Caco-2 (cell line): Measurements from ENCODE around the gene SCAF11. TPM values are rescaled to one million over a fixed set of nuclear protein-coding genes. Genes with fewer than 3 reads are reported as not detected.

Experiments used
- BruUV-seq: library from RNA; stranded (reverse); fragments of 400-500 nt; replicated peaks from 2 replicates; lab custom pipeline; 2021; lab: Mats Ljungman, UMichigan
- CTCF ChIA-PET: fragments of 300-600 bp; sonication (Branson Sonifier 250); formaldehyde crosslinking; loops from one replicate; lab custom pipeline; 2022; ENCODE audit warnings: antibody characterized with exemption; lab: Charles Lee
- POLR2A ChIA-PET: fragments of 300-600 bp; sonication (Branson Sonifier 250); formaldehyde crosslinking; loops from one replicate; lab custom pipeline; 2022; ENCODE audit warnings: antibody characterized with exemption; lab: Charles Lee
- DNase-seq, 2 experiments: peaks; one replicate each; pipeline versions ENCODE4 v3.0.0 to v3.0.0-alpha.2; 2020 to 2022
- H3K27me3 ChIP-seq: replicated peaks from 2 replicates; pipeline ENCODE4 v1.6.0; 2011; ENCODE audit warnings: low read length; ENCODE audit not compliant: control insufficient read depth, insufficient read depth
- H3K36me3 ChIP-seq: 2 replicates; pipeline ENCODE4 v1.5.1; 2011; ENCODE audit warnings: low read length; ENCODE audit not compliant: control insufficient read depth, insufficient read depth
- H3K4me1 ChIP-seq: fragments of 250-450 bp; sonication (Bioruptor Pico); 2 replicates; pipeline ENCODE4 v1.5.1; 2020; ENCODE audit warnings: mild to moderate bottlenecking
- H3K4me3 ChIP-seq: 2 replicates; pipeline ENCODE4 v1.5.1; 2011; ENCODE audit warnings: low read depth, mild to moderate bottlenecking, control low read depth, low read length
- H3K9me3 ChIP-seq: fragments of 250-450 bp; sonication (Bioruptor Pico); 2 replicates; pipeline ENCODE4 v1.5.1; 2020; ENCODE audit warnings: mild to moderate bottlenecking, moderate library complexity
- H3K27ac Mint-ChIP-seq: one replicate; pipeline ENCODE4 v1.8.0; 2022; ENCODE audit warnings: mixed read lengths; ENCODE audit not compliant: unreplicated experiment
- H3K27me3 Mint-ChIP-seq: one replicate; pipeline ENCODE4 v1.8.0; 2022; ENCODE audit warnings: mixed read lengths; ENCODE audit not compliant: insufficient read depth, unreplicated experiment
- H3K36me3 Mint-ChIP-seq: one replicate; pipeline ENCODE4 v1.8.0; 2022; ENCODE audit warnings: mild to moderate bottlenecking, mixed read lengths; ENCODE audit not compliant: insufficient read depth, unreplicated experiment
- H3K4me1 Mint-ChIP-seq: one replicate; pipeline ENCODE4 v1.8.0; 2022; ENCODE audit warnings: low read depth, mixed read lengths; ENCODE audit not compliant: unreplicated experiment
- H3K4me3 Mint-ChIP-seq: one replicate; pipeline ENCODE4 v1.8.0; 2022; ENCODE audit warnings: mild to moderate bottlenecking, moderate library complexity, mixed read lengths; ENCODE audit not compliant: unreplicated experiment
- H3K9me3 Mint-ChIP-seq: one replicate; pipeline ENCODE4 v1.8.0; 2022; ENCODE audit warnings: mixed read lengths; ENCODE audit not compliant: unreplicated experiment
- CTCF ChIP-seq, 2 experiments: fragments of 200-600 bp in 1 of 2; IDR thresholded peaks; 1 replicate in 1 of 2; 2 replicates in 1 of 2; pipeline versions ENCODE4 v1.5.1 to v1.8.0; 2011 to 2022; ENCODE audit warnings: antibody characterized with exemption in 1 of 2, control low read depth in 1 of 2, inconsistent platforms in 1 of 2, low read depth in 1 of 2, low read length in 1 of 2, mild to moderate bottlenecking in 1 of 2, moderate library complexity in 1 of 2; ENCODE audit not compliant: insufficient read depth in 1 of 2, severe bottlenecking in 1 of 2, unreplicated experiment in 1 of 2
- intact Hi-C: fragments of 100-400 bp; cut with micrococcal nuclease; formaldehyde crosslinking; loops from one replicate; pipeline ENCODE4 v1.10.0; 2022; ENCODE audit not compliant: unreplicated experiment
- total RNA-seq: library from RNA; stranded (reverse); gene quantifications from 2 replicates; pipeline ENCODE4 v1.2.3, GENCODE V29; 2022

The SCAF11 gene
- total RNA-seq, 1 experiment from 2014 or later = 292 TPM

DNA sequence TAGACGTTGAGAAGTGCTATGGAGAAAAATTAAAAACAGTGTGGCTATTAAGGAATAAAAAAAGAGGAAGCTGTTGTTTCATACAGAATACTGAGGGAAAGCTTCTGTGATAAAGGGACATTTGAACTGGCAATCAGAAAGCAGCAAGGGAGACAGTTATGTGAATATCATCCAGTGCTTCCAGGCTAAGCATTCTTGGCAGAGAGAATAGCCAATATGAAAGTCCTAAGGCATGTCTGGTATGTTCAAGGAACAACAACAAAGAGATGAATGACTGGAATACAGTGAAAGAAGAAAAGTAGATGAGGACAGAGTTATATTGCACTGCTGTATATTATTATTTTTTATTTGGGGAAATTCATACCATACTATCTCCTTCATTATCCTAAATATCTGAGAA lies 23.9 kb downstream of the SCAF11 start:
- CTCF ChIA-PET = no interaction called here
- peak overlapping the region; percentile 65 for H3K27ac Mint-ChIP-seq

GRCh38 chr12:45962553-45963325 lies 27.6 kb downstream of the SCAF11 start:
- Mint-ChIP-seq H3K27ac (peak overlapping the region; percentile 56), H3K4me1 (peaks cover 56% of the 10 kb centered on the region)
- POLR2A ChIA-PET = no interaction called here

More for the DNA sequence above, 23.9 kb downstream of the SCAF11 start:
- POLR2A ChIA-PET = no interaction called here
- Histone ChIP-seq H3K27me3 (no peaks in the 10 kb centered on the region), H3K4me3 (no peak overlapping the region), H3K9me3 (no peaks in the 10 kb centered on the region), H3K4me1 (peaks cover 57% of the 10 kb centered on the region), H3K36me3 (0 out of 2 replicates have a peak, but pooled peaks cover 2% of the 10 kb centered on the region)
- intact Hi-C loops = no loop called here
- peaks cover 52% of the 10 kb centered on the region for H3K4me1 Mint-ChIP-seq
- peaks cover 21% of the 10 kb centered on the region for H3K9me3 Mint-ChIP-seq
- peak in 1 of 2 experiments; percentile 40 for DNase-seq
- peak overlapping the region; percentile 3 for H3K4me3 Mint-ChIP-seq
- H3K27me3 Mint-ChIP-seq = no peaks in the 10 kb centered on the region
- TF ChIP-seq CTCF (IDR thresholded peaks at IDR 0.05; ENCODE audit: insufficient read depth in 1 of 2, low read depth in 1 of 2, low read length in 1 of 2, severe bottlenecking in 1 of 2, unreplicated experiment in 1 of 2) = no peak
- H3K36me3 Mint-ChIP-seq = peaks cover 81% of the 10 kb centered on the region
- BruUV-seq = no TSS peak

GRCh38 chr12:45959728-45960127 lies 30.6 kb downstream of the SCAF11 start:
- no peak for DNase-seq
- H3K36me3 Mint-ChIP-seq = peaks cover 88% of the 10 kb centered on the region
- H3K9me3 ChIP-seq = no peaks in the 10 kb centered on the region
- no peak overlapping the region for H3K4me3 Mint-ChIP-seq
- peaks cover 35% of the 10 kb centered on the region for H3K4me1 Mint-ChIP-seq
- H3K36me3 ChIP-seq = 0 out of 2 replicates have a peak, but pooled peaks cover 1% of the 10 kb centered on the region
- H3K27me3 ChIP-seq = no peaks in the 10 kb centered on the region
- no TSS peak for BruUV-seq
- no peaks in the 10 kb centered on the region for H3K27me3 Mint-ChIP-seq
- intact Hi-C loops = no loop called here
- no peak overlapping the region for H3K4me3 ChIP-seq
- no peak overlapping the region for H3K27ac Mint-ChIP-seq
- TF ChIP-seq CTCF (IDR thresholded peaks at IDR 0.05; ENCODE audit: insufficient read depth in 1 of 2, low read depth in 1 of 2, low read length in 1 of 2, severe bottlenecking in 1 of 2, unreplicated experiment in 1 of 2) = no peak
- H3K9me3 Mint-ChIP-seq = peaks cover 21% of the 10 kb centered on the region
- CTCF ChIA-PET = no interaction called here
- peaks cover 4% of the 10 kb centered on the region; the same call in 1 of the 2 replicates for H3K4me1 ChIP-seq
- POLR2A ChIA-PET = no interaction called here

More at GRCh38 chr12:45962553-45963325, 27.6 kb downstream of the SCAF11 start:
- Histone ChIP-seq H3K4me1 (peaks cover 28% of the 10 kb centered on the region), H3K9me3 (no peaks in the 10 kb centered on the region), H3K4me3 (no peak overlapping the region), H3K36me3 (0 out of 2 replicates have a peak, but pooled peaks cover 2% of the 10 kb centered on the region), H3K27me3 (no peaks in the 10 kb centered on the region)
- no TSS peak for BruUV-seq
- H3K27me3 Mint-ChIP-seq = no peaks in the 10 kb centered on the region
- CTCF ChIA-PET = interaction anchor here (1.0 kb wide), 1 partner anchor 27 kb away, joined by 3 read pairs; the partner anchor contains the start of gene SCAF11
- peaks cover 94% of the 10 kb centered on the region for H3K36me3 Mint-ChIP-seq
- peaks cover 21% of the 10 kb centered on the region for H3K9me3 Mint-ChIP-seq
- TF ChIP-seq CTCF (IDR thresholded peaks at IDR 0.05; ENCODE audit: insufficient read depth in 1 of 2, low read depth in 1 of 2, low read length in 1 of 2, severe bottlenecking in 1 of 2, unreplicated experiment in 1 of 2) = no peak
- intact Hi-C loops = no loop called here
- DNase-seq = no peak
- no peak overlapping the region for H3K4me3 Mint-ChIP-seq
